RWPE2 (cell line): Measurements from ENCODE around the gene DSCAM.

Experiments used
- ATAC-seq: fragments of 200-7000 bp; cut with Tn5 transposase; 3 replicates; pipeline ENCODE4 v1.9.1; 2021; ENCODE audit warnings: low read depth
- DNase-seq: peaks from one replicate; pipeline ENCODE4 v3.0.0-alpha.2; 2020; ENCODE audit warnings: low spot score
- H3K27ac ChIP-seq: fragments of 450-650 bp; 2 replicates; pipeline ENCODE4 v1.5.1; 2017; ENCODE audit warnings: mild to moderate bottlenecking; ENCODE audit not compliant: poor library complexity, severe bottlenecking
- H3K27me3 ChIP-seq: fragments of 250-450 bp; sonication (Bioruptor Pico); 2 replicates; pipeline ENCODE4 v1.5.1; 2021; ENCODE audit warnings: mild to moderate bottlenecking, moderate library complexity; ENCODE audit not compliant: insufficient read depth, poor library complexity, severe bottlenecking
- H3K36me3 ChIP-seq: fragments of 250-450 bp; sonication (Bioruptor Pico); 2 replicates; pipeline ENCODE4 v1.5.1; 2020; ENCODE audit warnings: low read depth, mild to moderate bottlenecking, moderate library complexity
- H3K4me1 ChIP-seq: fragments of 250-450 bp; sonication (Bioruptor Pico); 2 replicates; pipeline ENCODE4 v1.5.1; 2021; ENCODE audit warnings: mild to moderate bottlenecking, moderate library complexity; ENCODE audit not compliant: insufficient read depth, poor library complexity, severe bottlenecking
- H3K4me3 ChIP-seq: fragments of 250-450 bp; sonication (Bioruptor Pico); 2 replicates; pipeline ENCODE4 v1.5.1; 2021; ENCODE audit warnings: mild to moderate bottlenecking, moderate library complexity; ENCODE audit not compliant: severe bottlenecking
- H3K9me3 ChIP-seq: fragments of 250-450 bp; sonication (Bioruptor Pico); 2 replicates; pipeline ENCODE4 v1.5.1; 2021; ENCODE audit warnings: mild to moderate bottlenecking, moderate library complexity; ENCODE audit not compliant: severe bottlenecking
- TF ChIP-seq, protein P1 (sequence below): fragments of 450-650 bp; IDR thresholded peaks from one replicate; pipeline ENCODE4 v1.5.1; 2017; ENCODE audit warnings: mild to moderate bottlenecking, moderate library complexity; ENCODE audit not compliant: poor library complexity, severe bottlenecking

Gene DSCAM

DNA sequence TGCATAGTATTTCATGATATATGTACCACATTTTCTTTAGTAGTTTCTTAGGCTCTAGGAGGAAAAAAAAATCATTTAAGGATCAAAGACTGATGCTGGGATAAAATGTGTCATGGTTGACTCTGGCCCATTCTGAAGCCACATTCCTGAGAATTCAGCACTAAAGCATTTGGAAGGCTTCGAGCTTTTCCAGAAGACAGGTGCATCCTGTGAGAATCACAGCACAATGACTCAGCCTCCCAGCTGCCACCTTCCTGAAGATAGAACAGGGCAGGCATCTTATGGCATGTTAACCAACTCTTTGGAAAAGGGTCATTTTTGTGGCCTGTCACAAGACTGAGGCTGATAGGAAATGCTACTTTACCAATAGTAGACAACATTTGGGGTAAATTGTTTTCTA, 619.9 kb downstream of the DSCAM start:
- H3K27me3 ChIP-seq: no peaks in the 10 kb centered on the region
- no peaks in the 10 kb centered on the region for H3K36me3 ChIP-seq
- no peaks in the 10 kb centered on the region for H3K9me3 ChIP-seq
- H3K27ac ChIP-seq: no peak overlapping the region
- H3K4me1 ChIP-seq: no peaks in the 10 kb centered on the region
- ATAC-seq (no peak), DNase-seq (no peak)
- H3K4me3 ChIP-seq: no peak overlapping the region
- TF ChIP-seq, protein P1, sequence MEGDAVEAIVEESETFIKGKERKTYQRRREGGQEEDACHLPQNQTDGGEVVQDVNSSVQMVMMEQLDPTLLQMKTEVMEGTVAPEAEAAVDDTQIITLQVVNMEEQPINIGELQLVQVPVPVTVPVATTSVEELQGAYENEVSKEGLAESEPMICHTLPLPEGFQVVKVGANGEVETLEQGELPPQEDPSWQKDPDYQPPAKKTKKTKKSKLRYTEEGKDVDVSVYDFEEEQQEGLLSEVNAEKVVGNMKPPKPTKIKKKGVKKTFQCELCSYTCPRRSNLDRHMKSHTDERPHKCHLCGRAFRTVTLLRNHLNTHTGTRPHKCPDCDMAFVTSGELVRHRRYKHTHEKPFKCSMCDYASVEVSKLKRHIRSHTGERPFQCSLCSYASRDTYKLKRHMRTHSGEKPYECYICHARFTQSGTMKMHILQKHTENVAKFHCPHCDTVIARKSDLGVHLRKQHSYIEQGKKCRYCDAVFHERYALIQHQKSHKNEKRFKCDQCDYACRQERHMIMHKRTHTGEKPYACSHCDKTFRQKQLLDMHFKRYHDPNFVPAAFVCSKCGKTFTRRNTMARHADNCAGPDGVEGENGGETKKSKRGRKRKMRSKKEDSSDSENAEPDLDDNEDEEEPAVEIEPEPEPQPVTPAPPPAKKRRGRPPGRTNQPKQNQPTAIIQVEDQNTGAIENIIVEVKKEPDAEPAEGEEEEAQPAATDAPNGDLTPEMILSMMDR: no peak

DNA sequence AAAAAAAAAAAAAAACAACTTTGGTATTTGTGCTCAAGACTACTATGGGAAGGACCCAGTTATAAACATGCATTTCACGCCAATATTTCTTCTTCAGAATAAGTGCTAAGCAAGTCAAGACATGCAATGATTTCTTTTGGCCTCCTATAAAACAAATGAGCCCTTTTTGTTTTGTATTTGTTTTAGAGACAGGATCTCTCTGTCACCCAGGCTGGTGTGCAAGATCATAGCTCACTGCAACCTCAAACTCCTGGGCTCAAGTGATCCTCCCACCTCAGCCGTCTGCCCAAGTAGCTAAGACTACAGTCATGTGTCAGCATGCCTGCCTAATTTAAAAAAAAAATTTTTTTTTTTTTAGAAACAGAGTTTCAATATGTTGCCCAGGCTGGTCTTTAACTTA, 631.0 kb downstream of the DSCAM start:
- Histone ChIP-seq H3K9me3 (no peaks in the 10 kb centered on the region), H3K27ac (no peak overlapping the region), H3K36me3 (no peaks in the 10 kb centered on the region), H3K4me3 (no peak overlapping the region), H3K4me1 (peaks cover 4% of the 10 kb centered on the region), H3K27me3 (no peaks in the 10 kb centered on the region)
- TF ChIP-seq, protein P1: no peak
- DNase-seq: no peak
- ATAC-seq: no peak

DNA sequence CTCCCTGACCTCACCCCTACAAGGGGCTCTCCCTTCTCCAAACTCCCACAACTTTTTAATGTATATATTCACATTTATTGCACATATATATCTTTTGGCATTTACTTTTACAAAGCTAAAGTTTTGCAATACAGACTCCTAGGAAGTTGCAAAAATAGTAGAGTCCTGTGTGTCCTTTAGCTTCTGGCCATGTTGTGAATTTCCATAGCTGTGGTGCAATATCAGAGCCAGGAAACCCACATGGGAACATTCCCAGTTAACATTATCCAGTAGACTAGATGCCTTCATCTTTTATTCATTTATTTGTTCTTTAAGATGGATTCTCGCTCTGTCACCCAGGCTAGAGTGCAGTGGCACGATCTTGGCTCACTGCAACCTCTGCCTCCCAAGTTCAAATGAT, 636.7 kb downstream of the DSCAM start:
- no peaks in the 10 kb centered on the region for H3K4me1 ChIP-seq
- no peak for DNase-seq

DNA sequence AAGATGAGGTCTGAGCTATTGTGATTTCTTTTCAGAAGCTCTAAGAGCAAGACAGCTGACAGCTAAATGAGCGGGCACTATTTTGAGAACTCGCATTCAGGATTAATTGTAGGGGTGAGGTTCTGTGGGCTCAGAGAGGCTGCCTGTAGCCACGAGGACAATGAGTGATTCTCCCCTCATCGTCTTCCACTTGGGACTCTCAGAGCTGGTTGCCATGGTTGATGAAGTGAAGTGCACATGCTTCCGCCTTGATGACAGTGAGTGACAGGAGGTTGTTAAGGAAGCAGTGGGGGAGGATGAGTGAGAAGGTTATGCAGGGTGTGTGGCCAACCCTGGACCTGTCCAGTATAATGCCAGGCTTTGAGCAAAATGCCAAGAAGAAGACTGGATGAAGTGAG, 638.0 kb downstream of the DSCAM start:
- DNase-seq: no peak
- no peak overlapping the region for H3K27ac ChIP-seq
- H3K36me3 ChIP-seq: no peaks in the 10 kb centered on the region
- TF ChIP-seq, protein P1: no peak
- no peak for ATAC-seq
- no peaks in the 10 kb centered on the region for H3K27me3 ChIP-seq
- no peaks in the 10 kb centered on the region for H3K9me3 ChIP-seq
- no peaks in the 10 kb centered on the region for H3K4me1 ChIP-seq
- no peak overlapping the region for H3K4me3 ChIP-seq

More for the DNA sequence above, 636.7 kb downstream of the DSCAM start:
- TF ChIP-seq, protein P1: no peak
- Histone ChIP-seq H3K4me3 (no peak overlapping the region), H3K36me3 (no peaks in the 10 kb centered on the region), H3K9me3 (no peaks in the 10 kb centered on the region), H3K27me3 (no peaks in the 10 kb centered on the region), H3K27ac (no peak overlapping the region)
- ATAC-seq: no peak

DNA sequence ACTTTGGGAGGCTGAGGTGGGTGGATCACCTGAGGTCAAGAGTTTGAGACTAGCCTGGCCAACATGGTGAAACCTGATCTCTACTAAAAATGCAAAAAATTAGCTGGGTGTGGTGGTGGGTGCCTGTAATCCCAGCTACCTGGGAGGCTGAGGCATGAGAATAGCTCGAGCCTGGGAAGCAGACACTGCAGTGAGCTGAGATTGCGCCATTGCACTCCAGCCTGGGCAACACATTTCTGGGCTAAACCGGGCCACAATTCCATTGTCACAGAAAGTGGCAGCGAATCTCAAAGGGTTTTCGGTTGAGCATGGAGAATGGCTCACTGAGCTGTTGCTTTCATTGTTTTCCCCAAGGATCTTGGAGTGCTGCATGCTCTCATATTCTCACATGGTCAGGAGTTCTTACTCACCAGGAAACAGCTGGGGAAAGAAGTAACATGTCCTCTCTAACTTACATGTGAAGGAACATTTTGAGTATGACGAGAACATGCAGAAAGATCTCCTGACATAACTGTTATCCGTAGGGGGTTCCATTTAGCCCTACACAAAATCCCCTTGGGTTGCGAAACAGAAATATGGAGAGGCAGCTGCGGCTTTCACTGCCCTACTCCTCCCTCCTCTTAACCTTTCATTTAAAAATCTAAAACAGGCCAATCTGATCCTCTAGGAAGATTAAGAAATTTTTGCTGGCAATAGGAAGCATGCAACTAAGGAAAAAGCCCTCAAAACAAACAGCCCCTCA, 638.6 kb downstream of the DSCAM start:
- Histone ChIP-seq H3K27me3 (no peaks in the 10 kb centered on the region), H3K4me3 (no peak overlapping the region), H3K9me3 (no peaks in the 10 kb centered on the region), H3K36me3 (no peaks in the 10 kb centered on the region), H3K27ac (no peak overlapping the region), H3K4me1 (no peaks in the 10 kb centered on the region)
- ATAC-seq: no peak
- DNase-seq: no peak
- TF ChIP-seq, protein P1: no peak
